Ramos (cell line): ENCODE measurements around the gene STEAP1B.
"Not testable (repeated sequence)": the region's sequence is repeated elsewhere in the genome, so short reads cannot be mapped to it uniquely, and the experiment has no call there.

ENCODE experiments used
- in situ Hi-C: fragments of 300-500 bp; cut with MboI; formaldehyde crosslinking; loops from one replicate; pipeline ENCODE4 v1.14.3; 2022; ENCODE audit warnings: low sequenced_read_pairs; ENCODE audit not compliant: unreplicated experiment

STEAP1B gene

GRCh38 chr7:22501336-22501735 is 1.3 kb upstream of the STEAP1B start:
- in situ Hi-C loops, result not testable (repeated sequence)

GRCh38 chr7:22499044-22499443 is 944 bp downstream of the STEAP1B start:
- in situ Hi-C loops, result no loop called here

GRCh38 chr7:22496912-22497311 is 3.1 kb downstream of the STEAP1B start:
- in situ Hi-C loops, result not testable (repeated sequence)

GRCh38 chr7:22496296-22496888 is 3.6 kb downstream of the STEAP1B start:
- in situ Hi-C loops, result not testable (repeated sequence)

- in situ Hi-C loops, result not testable (repeated sequence)
Observed at GRCh38 chr7:22493160-22493925, 6.6 kb downstream of the STEAP1B start.

- in situ Hi-C loops, result loop anchor here (5.0 kb wide), 1 partner anchor 382 kb away; no protein-coding TSS in a partner anchor
Observed at GRCh38 chr7:22488643-22489462, 11.1 kb downstream of the STEAP1B start.

- in situ Hi-C loops, result loop anchor here (5.0 kb wide), 1 partner anchor 381 kb away; no protein-coding TSS in a partner anchor
Observed at GRCh38 chr7:22487978-22488642, 11.9 kb downstream of the STEAP1B start.

GRCh38 chr7:22486597-22486996 is 13.4 kb downstream of the STEAP1B start:
- in situ Hi-C loops, result loop anchor here (5.0 kb wide), 1 partner anchor 379 kb away; no protein-coding TSS in a partner anchor

GRCh38 chr7:22485189-22485588 is 14.8 kb downstream of the STEAP1B start:
- in situ Hi-C loops, result loop anchor here (5.0 kb wide), 1 partner anchor 378 kb away; no protein-coding TSS in a partner anchor

- in situ Hi-C loops, result no loop called here
Observed at GRCh38 chr7:22482503-22482902, 17.5 kb downstream of the STEAP1B start.

GRCh38 chr7:22481726-22482125 is 18.3 kb downstream of the STEAP1B start:
- in situ Hi-C loops, result no loop called here

- in situ Hi-C loops, result no loop called here
Observed at GRCh38 chr7:22480523-22481075, 19.4 kb downstream of the STEAP1B start.

GRCh38 chr7:22477876-22478450 is 22.0 kb downstream of the STEAP1B start:
- in situ Hi-C loops, result no loop called here

GRCh38 chr7:22477262-22477661 is 22.7 kb downstream of the STEAP1B start:
- in situ Hi-C loops, result no loop called here

- in situ Hi-C loops, result no loop called here
Observed at GRCh38 chr7:22476824-22477223, 23.2 kb downstream of the STEAP1B start.

GRCh38 chr7:22474645-22475044 is 25.3 kb downstream of the STEAP1B start:
- in situ Hi-C loops, result no loop called here

GRCh38 chr7:22470981-22471380 is 29.0 kb downstream of the STEAP1B start:
- in situ Hi-C loops, result no loop called here

- in situ Hi-C loops, result no loop called here
Observed at GRCh38 chr7:22469371-22470143, 30.4 kb downstream of the STEAP1B start.

GRCh38 chr7:22468609-22469008 is 31.4 kb downstream of the STEAP1B start:
- in situ Hi-C loops, result no loop called here
